H1 (cell line): ENCODE results near the gene SLC6A19. TPM values are rescaled to one million over a fixed set of nuclear protein-coding genes. Genes with fewer than 3 reads are reported as not detected.

ENCODE experiments used
- CTCF ChIA-PET: fragments of 300-600 bp; sonication (Branson Sonifier 250); formaldehyde crosslinking; loops from one replicate; lab custom pipeline; 2021; ENCODE audit not compliant: partially characterized antibody; lab: Charles Lee
- POLR2A ChIA-PET: fragments of 300-600 bp; sonication (Branson Sonifier 250); formaldehyde crosslinking; loops from one replicate; lab custom pipeline; 2021; ENCODE audit warnings: inconsistent platforms; ENCODE audit not compliant: partially characterized antibody; lab: Charles Lee
- DNase-seq, 2 experiments: peaks; one replicate each; pipeline versions ENCODE4 v3.0.0 to v3.0.0-alpha.2; 2010 to 2022; ENCODE audit warnings: low spot score in 2 of 2, low read depth in 1 of 2, mixed read lengths in 1 of 2
- FAIRE-seq: peaks from 2 replicates; lab custom pipeline; 2011; peaks lifted over from hg19 to GRCh38; lab: Jason Lieb, UNC
- H2AFZ ChIP-seq: 2 replicates; pipeline ENCODE4 v1.8.1; 2012; ENCODE audit warnings: low read length, inconsistent platforms
- H2AK5ac ChIP-seq: 2 replicates; pipeline ENCODE4 v1.6.1; 2013; ENCODE audit warnings: low read depth, low read length
- H2BK120ac ChIP-seq: replicated peaks from 2 replicates; pipeline ENCODE3; 2013; ENCODE audit warnings: low read depth, low read length, inconsistent platforms
- H2BK12ac ChIP-seq: 2 replicates; pipeline ENCODE4 v1.6.1; 2013; ENCODE audit warnings: low read depth, low read length
- H2BK15ac ChIP-seq: 2 replicates; pipeline ENCODE4 v1.6.1; 2013; ENCODE audit warnings: low read length
- H2BK20ac ChIP-seq: 2 replicates; pipeline ENCODE4 v1.6.1; 2013; ENCODE audit warnings: low read length
- H2BK5ac ChIP-seq: 2 replicates; pipeline ENCODE4 v1.6.1; 2013; ENCODE audit warnings: low read depth, low read length
- H3K14ac ChIP-seq: 2 replicates; pipeline ENCODE4 v1.6.1; 2013; ENCODE audit warnings: inconsistent platforms; ENCODE audit not compliant: insufficient read length
- H3K18ac ChIP-seq: 2 replicates; pipeline ENCODE4 v1.6.1; 2013; ENCODE audit warnings: low read length; ENCODE audit errors: extremely low read depth
- H3K23ac ChIP-seq: 2 replicates; pipeline ENCODE4 v1.6.1; 2013; ENCODE audit warnings: inconsistent platforms; ENCODE audit not compliant: insufficient read length
- H3K23me2 ChIP-seq: 2 replicates; pipeline ENCODE4 v1.6.1; 2013; ENCODE audit warnings: low read depth, low read length
- H3K27ac ChIP-seq: 2 replicates; pipeline ENCODE4 v1.6.1; 2011; ENCODE audit warnings: low read depth, low read length, inconsistent platforms
- H3K27me3 ChIP-seq, 4 experiments: replicated peaks in 1 of 4; 1 replicate in 1 of 4; 2 replicates in 3 of 4; pipeline versions ENCODE4 v1.6.1 to v1.8.1; 2011 to 2013; ENCODE audit warnings: low read length in 3 of 4, mild to moderate bottlenecking in 3 of 4, inconsistent platforms in 2 of 4, mixed read lengths in 2 of 4, moderate library complexity in 1 of 4; ENCODE audit not compliant: control insufficient read depth in 3 of 4, insufficient read depth in 3 of 4; ENCODE audit errors: extremely low read depth in 1 of 4
- H3K36me3 ChIP-seq, 4 experiments: 2 replicates each; pipeline versions ENCODE4 v1.6.1 to v1.8.1; 2011 to 2013; ENCODE audit warnings: mild to moderate bottlenecking in 4 of 4, low read length in 3 of 4, moderate library complexity in 2 of 4, control low read depth in 1 of 4, inconsistent platforms in 1 of 4; ENCODE audit not compliant: insufficient read depth in 4 of 4, control insufficient read depth in 2 of 4
- H3K4ac ChIP-seq: replicated peaks from 2 replicates; pipeline ENCODE3; 2013; ENCODE audit warnings: low read length, low read depth, mixed read lengths, inconsistent platforms; ENCODE audit not compliant: insufficient read length
- H3K4me1 ChIP-seq, 4 experiments: replicated peaks in 1 of 4; 1 replicate in 1 of 4; 2 replicates in 3 of 4; pipeline versions ENCODE4 v1.6.1 to v1.8.1; 2011 to 2013; ENCODE audit warnings: low read length in 3 of 4, inconsistent platforms in 2 of 4, mixed read lengths in 1 of 4; ENCODE audit not compliant: insufficient read depth in 4 of 4, control insufficient read depth in 3 of 4
- H3K4me2 ChIP-seq, 2 experiments: 2 replicates each; pipeline versions ENCODE4 v1.6.1 to v1.8.1; 2011 to 2013; ENCODE audit warnings: low read depth in 2 of 2, low read length in 2 of 2, control low read depth in 1 of 2, inconsistent platforms in 1 of 2, mild to moderate bottlenecking in 1 of 2; ENCODE audit not compliant: insufficient read depth in 1 of 2
- H3K4me3 ChIP-seq, 4 experiments: fragments of 200-600, 300-600 bp in 1 of 4; sonication (generic), shearing (Covaris generic), sonication (Bioruptor Twin) in 1 of 4; 2 replicates each; pipeline versions ENCODE4 v1.5.1 to v1.8.1; 2011 to 2016; ENCODE audit warnings: low read length in 4 of 4, low read depth in 3 of 4, control low read depth in 2 of 4, inconsistent platforms in 2 of 4, mild to moderate bottlenecking in 2 of 4, mixed read lengths in 1 of 4, moderate library complexity in 1 of 4; ENCODE audit not compliant: insufficient read depth in 2 of 4; ENCODE audit errors: extremely low read depth in 1 of 4
- H3K56ac ChIP-seq: replicated peaks from 2 replicates; pipeline ENCODE3; 2013; ENCODE audit warnings: low read depth, mild to moderate bottlenecking, mixed read lengths, low read length, inconsistent platforms; ENCODE audit not compliant: insufficient read length
- H3K79me1 ChIP-seq: 2 replicates; pipeline ENCODE4 v1.6.1; 2013; ENCODE audit warnings: low read depth, low read length, control low read depth
- H3K79me2 ChIP-seq, 2 experiments: 2 replicates each; pipeline versions ENCODE4 v1.6.1 to v1.8.1; 2012 to 2013; ENCODE audit warnings: low read length in 2 of 2, mild to moderate bottlenecking in 2 of 2, inconsistent platforms in 1 of 2; ENCODE audit not compliant: insufficient read depth in 2 of 2, control insufficient read depth in 1 of 2
- H3K9ac ChIP-seq, 4 experiments: replicated peaks in 1 of 4; 1 replicate in 1 of 4; 2 replicates in 3 of 4; pipeline versions ENCODE4 v1.6.1 to v1.8.1; 2011 to 2013; ENCODE audit warnings: low read depth in 3 of 4, low read length in 3 of 4, control low read depth in 2 of 4, mild to moderate bottlenecking in 2 of 4, moderate library complexity in 2 of 4, inconsistent platforms in 1 of 4; ENCODE audit errors: extremely low read depth in 1 of 4
- H3K9me3 ChIP-seq, 2 experiments: 2 replicates each; pipeline versions ENCODE4 v1.6.1 to v1.8.1; 2012 to 2013; ENCODE audit warnings: mild to moderate bottlenecking in 2 of 2, moderate library complexity in 2 of 2, control low read depth in 1 of 2, inconsistent platforms in 1 of 2, low read depth in 1 of 2, low read length in 1 of 2, mixed read lengths in 1 of 2; ENCODE audit not compliant: insufficient read depth in 2 of 2
- H4K20me1 ChIP-seq, 2 experiments: replicated peaks in 1 of 2; 2 replicates each; pipeline versions ENCODE3 to v1.8.1; 2011 to 2013; ENCODE audit warnings: inconsistent platforms in 2 of 2, low read length in 2 of 2, mild to moderate bottlenecking in 1 of 2; ENCODE audit not compliant: insufficient read depth in 2 of 2, control insufficient read depth in 1 of 2
- H4K5ac ChIP-seq: 2 replicates; pipeline ENCODE4 v1.6.1; 2013; ENCODE audit warnings: low read length, low read depth, mixed read lengths, inconsistent platforms; ENCODE audit not compliant: insufficient read length
- H4K8ac ChIP-seq: 2 replicates; pipeline ENCODE4 v1.8.0; 2013; ENCODE audit warnings: mild to moderate bottlenecking, moderate library complexity, low read length, inconsistent platforms; ENCODE audit not compliant: insufficient read depth; ENCODE audit errors: extremely low read depth
- H4K91ac ChIP-seq: replicated peaks from 2 replicates; pipeline ENCODE3; 2013; ENCODE audit warnings: low read length, mixed read lengths, inconsistent platforms; ENCODE audit not compliant: insufficient read length
- BCL11A ChIP-seq, 2 experiments: IDR thresholded peaks; one replicate each; pipeline ENCODE4 v1.6.1; 2011; ENCODE audit warnings: low read depth in 2 of 2, low read length in 2 of 2, mild to moderate bottlenecking in 2 of 2
- EGR1 ChIP-seq: IDR thresholded peaks from 2 replicates; pipeline ENCODE4 v1.6.1; 2011; ENCODE audit warnings: low read depth, low read length, borderline replicate concordance
- EZH2 ChIP-seq: fragments of 200-600 bp; sonication (generic); IDR thresholded peaks from 2 replicates; pipeline ENCODE4 v1.7.1; 2012; ENCODE audit warnings: low read depth, mild to moderate bottlenecking, moderate library complexity, low read length, inconsistent platforms; ENCODE audit not compliant: severe bottlenecking
- JUN ChIP-seq: IDR thresholded peaks from 2 replicates; pipeline ENCODE4 v1.6.1; 2011; ENCODE audit warnings: low read depth, mild to moderate bottlenecking, improper control_type of control experiment, low read length
- RFX5 ChIP-seq: IDR thresholded peaks from 2 replicates; pipeline ENCODE4 v1.6.1; 2011; ENCODE audit warnings: low read depth, low read length, improper control_type of control experiment, borderline replicate concordance
- TCF12 ChIP-seq: IDR thresholded peaks from 2 replicates; pipeline ENCODE4 v1.6.1; 2011; ENCODE audit warnings: low read depth, mild to moderate bottlenecking, low read length
- WGBS, 2 experiments: shearing (Covaris generic) in 1 of 2; methylation state at CpG; one replicate each; pipeline versions ENCODE4 v1.1.6 to v1.1.7; 2013 to 2015; ENCODE audit warnings: low lambda C conversion rate in 2 of 2, mixed read lengths in 2 of 2, inconsistent platforms in 1 of 2, low coverage in 1 of 2, missing lambda C conversion rate in 1 of 2; ENCODE audit not compliant: insufficient replicate concordance in 2 of 2, insufficient coverage in 1 of 2, insufficient read length in 1 of 2; ENCODE audit errors: extremely low coverage in 1 of 2, missing lambda C conversion rate in 1 of 2; 5-methylcytosine and 5-hydroxymethylcytosine counted together
- polyA plus RNA-seq, 7 experiments: library from polyadenylated mRNA; depleted of rRNA in 3 of 7; stranded (reverse) in 5 of 7; unstranded in 2 of 7; fragments of >200 nt in 5 of 7; fragments of 200-250 nt in 2 of 7; gene quantifications; 1 replicate in 5 of 7; 2 replicates in 1 of 7; 4 replicates in 1 of 7; pipeline versions ENCODE4 v1.2.1 to v1.2.3, GENCODE V29; 2011 to 2013; ENCODE audit warnings: missing spikeins in 2 of 7, mixed read lengths in 2 of 7
- total RNA-seq: library from RNA; stranded (reverse); fragmentation: NEBNext Ultra II Directional; extraction: Animal tissue kit (Norgen Biotek cat#: 25700); gene quantifications from 2 replicates; pipeline ENCODE4 v1.2.1, GENCODE V29; 2021
- TF ChIP-seq, protein P1 (sequence below), 3 experiments: IDR thresholded peaks; 1 replicate in 2 of 3; 2 replicates in 1 of 3; pipeline versions ENCODE4 v1.5.1 to v1.6.1; 2011; ENCODE audit warnings: low read length in 3 of 3, mild to moderate bottlenecking in 3 of 3, inconsistent platforms in 2 of 3, low read depth in 1 of 3, moderate library complexity in 1 of 3; ENCODE audit not compliant: insufficient read depth in 1 of 3; ENCODE audit errors: control extremely low read depth in 1 of 3
- TF ChIP-seq, protein P2 (sequence below): IDR thresholded peaks from 2 replicates; pipeline ENCODE4 v1.6.1; 2011; ENCODE audit warnings: low read length, improper control_type of control experiment
- TF ChIP-seq, protein P3 (sequence below): IDR thresholded peaks from 2 replicates; pipeline ENCODE4 v1.6.1; 2012; ENCODE audit warnings: inconsistent platforms

The SLC6A19 gene
- total and polyA plus RNA-seq, 2 of the 8 experiments (the other 6 are each of a cell fraction or from before 2014, with no cell fraction given), result 0.02 TPM; not detected in 1

DNA sequence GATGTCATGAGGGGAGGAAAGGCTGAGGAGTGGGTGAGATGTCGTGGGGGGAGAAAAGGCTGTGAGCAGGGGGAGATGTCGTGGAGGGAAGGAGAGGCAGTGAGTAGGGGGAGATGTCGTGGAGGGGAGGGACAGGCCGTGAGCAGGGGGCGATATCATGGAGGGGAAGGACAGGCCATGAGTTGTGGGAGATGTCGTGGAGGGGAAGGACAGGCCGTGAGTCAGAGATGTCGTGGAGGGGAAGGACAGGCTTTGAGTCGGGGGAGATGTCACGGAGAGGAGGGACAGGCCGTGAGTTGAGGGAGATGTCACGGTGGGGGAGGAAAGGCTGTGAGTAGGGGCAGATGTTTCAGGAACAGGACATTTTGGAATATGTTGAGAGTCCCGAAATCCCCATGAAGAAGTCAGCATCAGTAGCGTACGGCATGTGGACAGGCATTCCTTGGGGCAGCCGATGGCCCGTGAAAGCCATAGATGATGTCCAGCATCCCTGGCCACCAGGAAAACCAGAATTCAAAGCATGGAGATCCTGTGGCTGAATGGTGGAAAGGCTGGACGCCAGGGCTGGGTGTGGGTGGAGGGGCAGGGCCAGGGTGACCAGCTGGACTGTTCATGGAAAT lies 8.3 kb upstream of the SLC6A19 start:
- no peak for FAIRE-seq
- H3K36me3 ChIP-seq, result no peaks in the 10 kb centered on the region
- H3K4ac ChIP-seq, result no peak overlapping the region
- H2BK5ac ChIP-seq, result no peak overlapping the region
- no peak overlapping the region for H3K27ac ChIP-seq
- no peak overlapping the region for H2BK12ac ChIP-seq
- H3K4me1 ChIP-seq, result no peaks in the 10 kb centered on the region
- H3K18ac ChIP-seq, result no peak overlapping the region
- no peak overlapping the region for H2AFZ ChIP-seq
- H3K23ac ChIP-seq, result no peak overlapping the region
- H4K20me1 ChIP-seq, result no peaks in the 10 kb centered on the region
- no peaks in the 10 kb centered on the region for H3K27me3 ChIP-seq
- H2BK15ac ChIP-seq, result no peak overlapping the region
- H2AK5ac ChIP-seq, result no peak overlapping the region
- H3K4me3 ChIP-seq, result no peak overlapping the region
- H3K9me3 ChIP-seq, result no peaks in the 10 kb centered on the region
- WGBS, 2 experiments, result 94% methylated on average over 13 of the region's 18 CpGs; no CpG with 5 or more reads in 1 of the 2 experiments
- H3K9ac ChIP-seq, result no peak overlapping the region
- no peak overlapping the region for H4K91ac ChIP-seq
- no peak overlapping the region for H4K5ac ChIP-seq
- no peak overlapping the region for H4K8ac ChIP-seq
- H3K14ac ChIP-seq, result no peak overlapping the region
- H3K79me1 ChIP-seq, result no peaks in the 10 kb centered on the region
- peaks cover 2% of the 10 kb centered on the region; the same call in 1 of the 2 replicates for H3K23me2 ChIP-seq
- H3K79me2 ChIP-seq, result no peaks in the 10 kb centered on the region
- CTCF ChIA-PET, result interaction anchor here (2.4 kb wide), 1 partner anchor 9 kb away, joined by 6 read pairs; no protein-coding TSS in a partner anchor
- no peak overlapping the region for H3K4me2 ChIP-seq
- no peak overlapping the region for H3K56ac ChIP-seq
- no peak overlapping the region for H2BK120ac ChIP-seq
- POLR2A ChIA-PET, result no interaction called here
- H2BK20ac ChIP-seq, result no peak overlapping the region
- no peak for DNase-seq
- TF ChIP-seq, protein P1, sequence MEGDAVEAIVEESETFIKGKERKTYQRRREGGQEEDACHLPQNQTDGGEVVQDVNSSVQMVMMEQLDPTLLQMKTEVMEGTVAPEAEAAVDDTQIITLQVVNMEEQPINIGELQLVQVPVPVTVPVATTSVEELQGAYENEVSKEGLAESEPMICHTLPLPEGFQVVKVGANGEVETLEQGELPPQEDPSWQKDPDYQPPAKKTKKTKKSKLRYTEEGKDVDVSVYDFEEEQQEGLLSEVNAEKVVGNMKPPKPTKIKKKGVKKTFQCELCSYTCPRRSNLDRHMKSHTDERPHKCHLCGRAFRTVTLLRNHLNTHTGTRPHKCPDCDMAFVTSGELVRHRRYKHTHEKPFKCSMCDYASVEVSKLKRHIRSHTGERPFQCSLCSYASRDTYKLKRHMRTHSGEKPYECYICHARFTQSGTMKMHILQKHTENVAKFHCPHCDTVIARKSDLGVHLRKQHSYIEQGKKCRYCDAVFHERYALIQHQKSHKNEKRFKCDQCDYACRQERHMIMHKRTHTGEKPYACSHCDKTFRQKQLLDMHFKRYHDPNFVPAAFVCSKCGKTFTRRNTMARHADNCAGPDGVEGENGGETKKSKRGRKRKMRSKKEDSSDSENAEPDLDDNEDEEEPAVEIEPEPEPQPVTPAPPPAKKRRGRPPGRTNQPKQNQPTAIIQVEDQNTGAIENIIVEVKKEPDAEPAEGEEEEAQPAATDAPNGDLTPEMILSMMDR (IDR thresholded peaks at IDR 0.05; ENCODE audit: control extremely low read depth in 1 of 3, insufficient read depth in 1 of 3, low read depth in 1 of 3, low read length in 3 of 3), result no peak
- TF ChIP-seq BCL11A (IDR thresholded peaks at IDR 0.05; ENCODE audit: low read depth in 2 of 2, low read length in 2 of 2), result no peak
- no peak for TF ChIP-seq EZH2
- no peak for TF ChIP-seq TCF12
- TF ChIP-seq, protein P2, sequence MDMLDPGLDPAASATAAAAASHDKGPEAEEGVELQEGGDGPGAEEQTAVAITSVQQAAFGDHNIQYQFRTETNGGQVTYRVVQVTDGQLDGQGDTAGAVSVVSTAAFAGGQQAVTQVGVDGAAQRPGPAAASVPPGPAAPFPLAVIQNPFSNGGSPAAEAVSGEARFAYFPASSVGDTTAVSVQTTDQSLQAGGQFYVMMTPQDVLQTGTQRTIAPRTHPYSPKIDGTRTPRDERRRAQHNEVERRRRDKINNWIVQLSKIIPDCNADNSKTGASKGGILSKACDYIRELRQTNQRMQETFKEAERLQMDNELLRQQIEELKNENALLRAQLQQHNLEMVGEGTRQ, result no peak
- TF ChIP-seq EGR1, result no peak
- TF ChIP-seq, protein P3, sequence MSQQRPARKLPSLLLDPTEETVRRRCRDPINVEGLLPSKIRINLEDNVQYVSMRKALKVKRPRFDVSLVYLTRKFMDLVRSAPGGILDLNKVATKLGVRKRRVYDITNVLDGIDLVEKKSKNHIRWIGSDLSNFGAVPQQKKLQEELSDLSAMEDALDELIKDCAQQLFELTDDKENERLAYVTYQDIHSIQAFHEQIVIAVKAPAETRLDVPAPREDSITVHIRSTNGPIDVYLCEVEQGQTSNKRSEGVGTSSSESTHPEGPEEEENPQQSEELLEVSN, result no peak
- no peak for TF ChIP-seq RFX5
- TF ChIP-seq JUN, result no peak
